Astrocyte (in vitro differentiated cells and primary cell): ENCODE data around the gene RNASE11.

Source experiments
- EZH2 ChIP-seq: IDR thresholded peaks from 2 replicates; pipeline ENCODE4 v1.6.1; 2012; ENCODE audit warnings: mild to moderate bottlenecking, low read length, inconsistent platforms; ENCODE audit not compliant: insufficient read depth
- TF ChIP-seq, protein P1 (sequence below): IDR thresholded peaks from 2 replicates; pipeline ENCODE4 v1.5.1; 2011; ENCODE audit warnings: low read depth, mild to moderate bottlenecking, inconsistent platforms, low read length, moderate library complexity; ENCODE audit not compliant: insufficient read depth

DNA sequence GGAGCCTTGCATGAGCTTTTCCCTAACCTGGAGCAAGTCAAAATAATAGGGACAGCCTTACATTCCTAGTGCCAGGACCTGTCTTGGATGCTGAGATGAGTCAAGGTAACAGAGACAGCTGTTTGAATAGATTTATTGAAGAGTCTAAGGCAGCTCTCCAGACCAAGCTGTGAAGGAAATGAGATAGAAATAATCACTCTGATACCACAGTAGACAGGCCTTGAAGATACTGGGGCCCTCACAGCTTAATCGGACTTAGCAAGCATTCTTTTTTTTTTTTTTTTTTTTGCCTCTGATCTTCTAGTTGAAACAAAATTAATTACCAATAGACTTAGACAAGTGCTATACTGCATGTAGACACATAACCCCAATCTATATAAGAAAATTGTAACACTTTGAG is 23.8 kb downstream of the RNASE11 start:
- TF ChIP-seq EZH2 = no peak
- TF ChIP-seq, protein P1, sequence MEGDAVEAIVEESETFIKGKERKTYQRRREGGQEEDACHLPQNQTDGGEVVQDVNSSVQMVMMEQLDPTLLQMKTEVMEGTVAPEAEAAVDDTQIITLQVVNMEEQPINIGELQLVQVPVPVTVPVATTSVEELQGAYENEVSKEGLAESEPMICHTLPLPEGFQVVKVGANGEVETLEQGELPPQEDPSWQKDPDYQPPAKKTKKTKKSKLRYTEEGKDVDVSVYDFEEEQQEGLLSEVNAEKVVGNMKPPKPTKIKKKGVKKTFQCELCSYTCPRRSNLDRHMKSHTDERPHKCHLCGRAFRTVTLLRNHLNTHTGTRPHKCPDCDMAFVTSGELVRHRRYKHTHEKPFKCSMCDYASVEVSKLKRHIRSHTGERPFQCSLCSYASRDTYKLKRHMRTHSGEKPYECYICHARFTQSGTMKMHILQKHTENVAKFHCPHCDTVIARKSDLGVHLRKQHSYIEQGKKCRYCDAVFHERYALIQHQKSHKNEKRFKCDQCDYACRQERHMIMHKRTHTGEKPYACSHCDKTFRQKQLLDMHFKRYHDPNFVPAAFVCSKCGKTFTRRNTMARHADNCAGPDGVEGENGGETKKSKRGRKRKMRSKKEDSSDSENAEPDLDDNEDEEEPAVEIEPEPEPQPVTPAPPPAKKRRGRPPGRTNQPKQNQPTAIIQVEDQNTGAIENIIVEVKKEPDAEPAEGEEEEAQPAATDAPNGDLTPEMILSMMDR = no peak
